Measurements from ENCODE around the gene FBXL17.

Gene FBXL17

DNA sequence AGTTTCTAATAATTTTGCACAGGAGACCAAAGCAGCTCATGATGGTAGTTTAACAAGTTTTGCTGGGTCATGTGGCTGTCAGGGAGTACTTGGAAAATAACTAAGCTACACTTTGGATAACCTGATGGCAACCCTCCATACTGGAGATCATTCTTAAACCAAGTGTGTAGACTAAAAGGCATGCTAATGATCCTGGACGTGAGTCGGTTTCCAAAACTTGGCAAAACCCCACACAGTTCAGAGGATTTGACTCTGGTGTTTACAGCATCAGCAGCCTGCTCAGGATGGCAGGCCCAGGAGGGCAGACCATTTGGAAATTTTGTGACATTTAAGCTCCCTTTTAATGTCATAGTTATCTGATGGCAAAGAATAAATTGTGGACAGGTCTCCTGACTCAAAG is 514.6 kb downstream of the FBXL17 start:
- TF ChIP-seq, protein P1, sequence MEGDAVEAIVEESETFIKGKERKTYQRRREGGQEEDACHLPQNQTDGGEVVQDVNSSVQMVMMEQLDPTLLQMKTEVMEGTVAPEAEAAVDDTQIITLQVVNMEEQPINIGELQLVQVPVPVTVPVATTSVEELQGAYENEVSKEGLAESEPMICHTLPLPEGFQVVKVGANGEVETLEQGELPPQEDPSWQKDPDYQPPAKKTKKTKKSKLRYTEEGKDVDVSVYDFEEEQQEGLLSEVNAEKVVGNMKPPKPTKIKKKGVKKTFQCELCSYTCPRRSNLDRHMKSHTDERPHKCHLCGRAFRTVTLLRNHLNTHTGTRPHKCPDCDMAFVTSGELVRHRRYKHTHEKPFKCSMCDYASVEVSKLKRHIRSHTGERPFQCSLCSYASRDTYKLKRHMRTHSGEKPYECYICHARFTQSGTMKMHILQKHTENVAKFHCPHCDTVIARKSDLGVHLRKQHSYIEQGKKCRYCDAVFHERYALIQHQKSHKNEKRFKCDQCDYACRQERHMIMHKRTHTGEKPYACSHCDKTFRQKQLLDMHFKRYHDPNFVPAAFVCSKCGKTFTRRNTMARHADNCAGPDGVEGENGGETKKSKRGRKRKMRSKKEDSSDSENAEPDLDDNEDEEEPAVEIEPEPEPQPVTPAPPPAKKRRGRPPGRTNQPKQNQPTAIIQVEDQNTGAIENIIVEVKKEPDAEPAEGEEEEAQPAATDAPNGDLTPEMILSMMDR (IDR thresholded peaks at IDR 0.05; ENCODE audit: low read depth, low read length), result no peak

DNA sequence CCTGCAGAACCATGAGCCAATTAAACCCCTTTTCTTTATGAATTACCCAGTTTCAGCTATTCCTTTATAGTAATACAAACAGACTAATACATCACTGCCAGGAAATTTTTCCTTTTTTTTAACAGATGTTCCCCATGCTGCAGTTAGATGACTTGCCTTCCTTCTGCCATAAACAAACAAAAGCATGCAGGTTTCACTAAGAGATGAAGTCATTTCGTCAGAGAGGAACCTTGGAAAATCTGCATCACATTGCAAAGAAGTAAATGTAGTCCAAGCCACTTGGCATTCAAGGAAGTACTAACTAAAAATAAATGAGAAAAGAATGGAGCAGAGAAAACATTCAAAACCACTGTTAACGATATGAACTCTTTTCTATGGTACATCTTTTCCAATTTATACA is 517.1 kb downstream of the FBXL17 start:
- TF ChIP-seq, protein P1 (IDR thresholded peaks at IDR 0.05; ENCODE audit: low read depth, low read length), result no peak
- H3K4me3 ChIP-seq (ENCODE audit: low read depth, low read length), result no peak overlapping the region

More for the DNA sequence above, 514.6 kb downstream of the FBXL17 start:
- no peak overlapping the region for H3K4me3 ChIP-seq (ENCODE audit: low read depth, low read length)

DNA sequence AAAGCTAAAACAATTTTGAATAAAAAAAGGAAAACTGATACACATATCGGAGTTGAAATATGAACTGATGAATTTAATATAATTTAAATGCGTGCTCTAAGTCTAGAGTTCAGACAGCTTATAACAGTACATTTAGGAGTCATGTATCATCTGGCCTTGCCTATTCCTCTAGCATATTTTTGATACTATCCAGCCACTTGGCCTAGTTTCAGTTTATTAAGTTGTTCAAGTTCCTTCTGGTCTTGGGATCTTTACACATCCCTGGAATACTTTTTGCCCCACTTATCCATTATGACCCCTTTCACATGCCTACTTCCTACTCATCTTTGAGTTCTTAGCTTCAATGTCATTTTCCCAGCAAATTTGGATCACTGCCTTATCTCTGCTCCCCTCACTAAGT is 518.8 kb downstream of the FBXL17 start:
- TF ChIP-seq, protein P1 (IDR thresholded peaks at IDR 0.05; ENCODE audit: low read depth, low read length), result no peak
- H3K4me3 ChIP-seq (ENCODE audit: low read depth, low read length), result no peak overlapping the region

DNA sequence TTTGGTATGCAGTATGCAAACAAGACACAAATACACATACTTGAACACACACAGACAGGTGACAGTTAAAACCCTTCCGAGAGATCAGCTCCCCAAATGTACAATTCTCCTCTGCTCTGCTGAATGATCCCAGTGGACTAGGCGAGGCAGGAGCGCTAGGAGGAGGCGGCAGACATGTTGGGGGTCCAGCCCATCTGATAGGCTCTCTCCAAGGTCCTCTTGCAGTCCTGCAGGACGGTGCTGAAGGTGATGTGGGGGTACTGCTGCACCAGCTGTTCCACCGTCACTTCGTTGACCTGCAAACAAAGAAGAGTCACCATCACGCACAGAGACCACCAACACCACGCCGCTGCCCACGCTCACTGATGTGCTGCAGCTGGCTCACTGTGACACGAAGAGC is 520.3 kb downstream of the FBXL17 start:
- H3K4me3 ChIP-seq (ENCODE audit: low read depth, low read length), result no peak overlapping the region
- TF ChIP-seq, protein P1 (IDR thresholded peaks at IDR 0.05; ENCODE audit: low read depth, low read length), result no peak

DNA sequence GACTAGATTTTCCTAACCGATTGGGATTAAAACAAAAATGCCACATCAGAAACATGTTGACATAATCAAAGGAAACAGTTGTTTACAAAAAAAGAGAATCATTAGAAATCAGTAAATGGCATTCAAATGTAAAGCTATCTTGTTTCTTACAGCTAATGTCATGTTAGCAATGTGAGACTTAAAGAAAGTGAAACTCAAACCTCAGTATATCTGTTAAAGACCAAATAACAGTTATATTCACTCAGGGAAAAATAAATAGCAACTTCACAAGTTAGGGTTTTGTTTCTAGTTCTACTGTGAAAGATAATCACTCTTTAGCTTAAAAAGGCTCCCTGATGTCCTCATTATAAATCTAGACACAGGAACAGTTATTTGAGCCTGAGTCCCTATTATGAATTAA is 521.9 kb downstream of the FBXL17 start:
- no peak overlapping the region for H3K4me3 ChIP-seq (ENCODE audit: low read depth, low read length)
- TF ChIP-seq, protein P1 (IDR thresholded peaks at IDR 0.05; ENCODE audit: low read depth, low read length), result no peak

DNA sequence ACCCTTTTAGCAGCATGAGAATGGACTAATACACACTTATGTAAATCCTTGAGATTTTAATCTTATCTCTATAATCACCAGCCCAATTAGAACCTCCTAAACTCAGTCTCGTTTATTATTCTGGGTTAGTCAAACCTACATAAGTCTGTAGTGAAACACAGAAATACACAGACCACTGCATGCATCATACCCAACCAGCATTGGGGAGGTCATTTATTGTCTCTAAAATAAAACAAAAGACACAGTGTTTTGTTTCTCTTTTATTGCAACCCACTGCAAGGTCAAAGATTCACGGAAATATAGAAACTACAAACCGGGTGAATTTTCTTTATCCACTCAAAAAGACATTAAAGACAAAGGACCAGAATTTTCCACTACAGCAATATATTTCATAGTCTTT is 523.1 kb downstream of the FBXL17 start:
- H3K4me3 ChIP-seq (ENCODE audit: low read depth, low read length), result no peak overlapping the region
- TF ChIP-seq, protein P1 (IDR thresholded peaks at IDR 0.05; ENCODE audit: low read depth, low read length), result no peak

DNA sequence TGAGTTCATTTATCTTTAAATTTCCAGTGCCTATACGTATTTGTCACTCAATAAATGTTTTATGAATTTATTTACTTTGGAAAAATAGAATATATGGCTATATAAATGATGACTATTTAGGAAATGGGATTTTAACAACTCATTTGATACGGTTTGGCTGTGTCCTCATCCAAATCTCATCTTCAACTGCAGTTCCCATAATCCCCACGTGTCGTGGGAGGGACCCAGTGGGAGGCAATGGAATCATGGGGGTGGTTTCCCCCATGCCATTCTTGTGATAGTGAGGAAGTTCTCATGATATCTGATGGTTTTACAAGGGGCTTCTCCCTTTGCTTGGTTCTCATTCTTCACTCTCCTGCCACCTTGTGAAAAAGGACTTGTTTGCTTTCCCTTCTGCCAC is 523.6 kb downstream of the FBXL17 start:
- TF ChIP-seq, protein P1 (IDR thresholded peaks at IDR 0.05; ENCODE audit: low read depth, low read length), result no peak

More for the DNA sequence above, 523.6 kb downstream of the FBXL17 start:
- no peak overlapping the region for H3K4me3 ChIP-seq (ENCODE audit: low read depth, low read length)

Data from WI38 (cell line).